GM18520 (cell line): Measurements from ENCODE around the gene KIF11.

Experiments used
- ATAC-seq: cut with Tn5 transposase; IDR thresholded peaks from one replicate; pipeline ENCODE4 v1.9.1; 2021; ENCODE audit not compliant: unreplicated experiment

The KIF11 gene

DNA sequence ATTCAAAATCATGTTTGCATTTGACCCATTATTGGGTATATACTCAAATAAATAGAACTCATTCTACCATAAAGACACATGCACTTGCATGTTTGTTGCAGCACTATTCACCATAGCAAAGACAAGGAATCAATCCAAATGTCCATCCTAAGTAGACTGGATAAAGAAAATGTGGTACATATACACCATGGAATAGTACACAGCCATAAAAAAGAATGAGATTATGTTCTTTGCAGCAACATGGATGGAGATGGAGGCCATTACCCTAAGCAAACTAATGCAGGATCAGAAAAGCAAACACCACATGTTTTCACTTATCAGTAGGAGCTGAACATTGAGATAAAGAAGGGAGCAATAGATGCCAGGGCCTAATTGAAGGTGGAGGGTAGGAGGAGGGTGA, 84.8 kb downstream of the KIF11 start:
- no peak for ATAC-seq

DNA sequence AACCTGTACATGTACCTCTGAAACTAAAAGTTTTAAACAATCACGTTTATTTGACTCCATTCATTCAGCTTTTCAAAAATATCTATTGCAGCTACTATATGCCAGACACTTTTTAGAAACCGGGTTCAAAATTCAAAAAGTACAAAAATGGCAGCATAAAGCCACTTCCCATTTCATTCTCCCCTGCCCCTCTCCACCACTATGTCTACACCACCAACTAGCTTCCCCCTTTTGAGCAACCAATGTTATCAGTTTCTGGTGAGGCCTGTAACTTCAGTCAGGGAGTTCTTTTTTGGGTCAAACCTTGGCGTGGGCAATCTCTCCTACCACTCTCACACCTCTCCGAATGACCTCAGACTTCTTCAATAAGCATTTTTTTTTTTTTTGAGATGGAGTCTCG, 85.3 kb downstream of the KIF11 start:
- no peak for ATAC-seq

DNA sequence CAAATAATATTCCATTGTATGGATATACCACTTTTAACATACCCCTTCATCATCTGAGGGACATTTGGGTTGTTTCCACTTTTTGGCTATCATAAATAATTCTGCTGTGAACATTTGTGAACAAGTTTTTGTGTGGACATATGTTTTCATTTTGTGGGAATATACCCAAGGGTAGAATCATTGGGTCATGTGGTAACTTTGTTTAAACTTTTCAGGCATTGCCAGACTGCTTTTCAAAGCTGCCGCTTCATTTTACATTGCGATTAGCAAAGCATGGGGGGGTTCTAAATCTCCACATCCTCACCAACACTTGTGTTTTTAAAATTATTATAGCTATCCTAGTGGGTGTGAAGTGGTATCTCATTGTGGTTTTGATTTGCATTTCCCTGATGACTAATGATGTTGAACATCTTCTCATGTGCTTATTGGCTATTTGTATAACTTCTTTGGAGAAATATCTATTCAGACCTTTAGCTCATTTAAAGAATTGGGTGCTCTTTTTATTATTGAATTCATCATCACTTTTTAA, 88.4 kb downstream of the KIF11 start:
- ATAC-seq: no peak

DNA sequence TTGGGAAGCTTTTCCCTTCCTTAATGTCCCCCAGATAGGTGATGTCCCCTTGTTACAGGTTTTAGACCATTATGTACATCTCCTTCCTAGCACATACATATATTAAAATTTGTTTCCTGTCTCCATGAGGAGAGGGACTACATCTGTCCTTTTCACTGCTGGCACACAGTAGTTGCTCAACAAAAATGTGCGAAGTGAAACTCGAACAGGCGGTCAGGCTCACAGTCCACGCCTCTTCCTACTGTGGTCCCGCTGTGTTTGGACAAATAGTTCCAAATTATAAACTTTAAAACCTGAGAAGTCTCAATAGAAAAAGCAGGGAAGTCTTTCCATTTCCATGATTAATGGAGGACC, 95.6 kb downstream of the KIF11 start:
- ATAC-seq: no peak

DNA sequence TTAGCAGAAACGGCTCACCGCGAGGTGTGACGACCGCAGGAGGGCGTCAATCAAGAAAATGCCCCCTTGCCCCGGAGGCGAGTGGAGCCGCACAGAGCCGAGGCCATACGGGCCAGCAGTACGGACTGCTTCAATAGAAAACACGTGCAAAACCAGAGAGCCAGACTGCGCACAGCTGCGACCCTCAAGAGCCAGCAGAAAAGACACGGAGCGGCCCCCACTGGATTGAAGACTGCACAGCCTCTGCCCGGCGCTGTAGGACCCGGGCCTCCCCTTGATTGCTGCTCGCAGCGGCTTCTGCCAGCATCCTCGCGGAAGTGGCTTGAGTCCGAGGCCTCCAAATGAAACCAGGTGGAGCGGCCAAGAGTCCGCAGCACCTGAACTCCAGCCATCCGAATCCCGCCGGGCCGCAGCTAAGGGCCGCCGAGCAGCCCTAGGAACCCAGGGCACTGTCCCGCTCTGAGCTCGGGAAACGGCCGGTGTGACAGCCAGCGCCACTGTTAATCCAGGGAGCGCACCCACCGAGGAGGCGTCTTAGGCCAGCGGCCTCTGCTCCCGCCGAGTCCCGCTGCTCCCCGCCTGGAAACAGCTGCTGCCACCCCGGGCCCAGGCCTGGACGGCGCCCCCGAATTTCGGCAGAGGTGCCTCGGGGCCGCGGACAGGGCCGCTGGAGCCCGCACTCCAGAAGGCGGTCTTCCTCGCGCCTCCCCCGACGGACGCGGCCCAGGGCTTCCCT, 96.2 kb downstream of the KIF11 start:
- ATAC-seq: no peak

DNA sequence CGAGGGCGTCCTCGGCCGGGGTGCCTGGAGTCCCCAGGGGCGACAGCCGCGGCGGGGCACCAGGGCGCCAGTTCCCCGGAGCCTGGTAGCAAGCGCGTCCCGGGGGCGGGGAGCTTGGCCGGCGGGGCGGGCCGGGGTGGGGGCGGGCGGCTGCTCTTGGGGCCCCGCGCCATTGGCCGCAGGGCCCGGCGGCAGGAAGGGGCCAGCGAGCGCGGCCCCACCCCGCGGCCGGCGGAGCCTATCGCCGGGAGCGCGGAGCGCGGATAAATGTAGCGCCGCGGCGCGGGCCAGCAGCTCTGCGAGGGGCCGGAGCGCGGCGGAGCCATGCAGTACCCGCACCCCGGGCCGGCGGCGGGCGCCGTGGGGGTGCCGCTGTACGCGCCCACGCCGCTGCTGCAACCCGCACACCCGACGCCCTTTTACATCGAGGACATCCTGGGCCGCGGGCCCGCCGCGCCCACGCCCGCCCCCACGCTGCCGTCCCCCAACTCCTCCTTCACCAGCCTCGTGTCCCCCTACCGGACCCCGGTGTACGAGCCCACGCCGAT, 96.8 kb downstream of the KIF11 start, which contains the start of gene HHEX:
HHEX (plus strand) TSS at position 293 of the 548 bp plus-strand sequence; CDS start at position 325, 32 bp downstream.
- no peak for ATAC-seq

DNA sequence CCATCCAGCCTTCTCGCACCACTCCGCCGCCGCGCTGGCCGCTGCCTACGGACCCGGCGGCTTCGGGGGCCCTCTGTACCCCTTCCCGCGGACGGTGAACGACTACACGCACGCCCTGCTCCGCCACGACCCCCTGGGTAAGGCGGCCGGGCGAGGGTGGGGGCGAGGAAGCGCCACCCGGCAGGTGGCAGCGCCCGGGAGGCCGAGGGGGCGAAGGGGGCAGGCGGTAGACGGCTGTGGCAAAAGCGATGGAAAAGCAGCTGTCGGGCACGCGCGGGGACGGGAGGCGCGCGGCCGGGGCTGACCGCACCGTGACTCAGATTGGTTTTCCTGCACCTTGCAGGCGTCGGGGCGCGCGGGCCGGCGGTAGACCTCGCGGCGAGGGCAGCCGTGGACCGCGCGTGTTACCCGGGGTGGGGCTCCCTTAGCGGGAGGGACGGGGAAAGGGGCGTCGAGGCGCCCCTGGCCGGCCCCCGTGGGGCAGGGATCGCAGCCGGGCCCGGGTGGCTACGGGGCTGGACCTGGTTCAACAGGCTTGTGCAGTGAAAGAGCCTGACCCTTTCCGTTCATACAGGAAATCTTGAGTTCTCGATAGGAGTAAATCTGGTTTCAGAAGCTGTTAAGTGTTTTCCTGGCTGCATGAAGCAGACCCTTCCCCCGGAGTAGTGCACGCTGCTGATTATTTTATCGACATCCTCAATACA, 97.4 kb downstream of the KIF11 start:
- ATAC-seq: no peak

DNA sequence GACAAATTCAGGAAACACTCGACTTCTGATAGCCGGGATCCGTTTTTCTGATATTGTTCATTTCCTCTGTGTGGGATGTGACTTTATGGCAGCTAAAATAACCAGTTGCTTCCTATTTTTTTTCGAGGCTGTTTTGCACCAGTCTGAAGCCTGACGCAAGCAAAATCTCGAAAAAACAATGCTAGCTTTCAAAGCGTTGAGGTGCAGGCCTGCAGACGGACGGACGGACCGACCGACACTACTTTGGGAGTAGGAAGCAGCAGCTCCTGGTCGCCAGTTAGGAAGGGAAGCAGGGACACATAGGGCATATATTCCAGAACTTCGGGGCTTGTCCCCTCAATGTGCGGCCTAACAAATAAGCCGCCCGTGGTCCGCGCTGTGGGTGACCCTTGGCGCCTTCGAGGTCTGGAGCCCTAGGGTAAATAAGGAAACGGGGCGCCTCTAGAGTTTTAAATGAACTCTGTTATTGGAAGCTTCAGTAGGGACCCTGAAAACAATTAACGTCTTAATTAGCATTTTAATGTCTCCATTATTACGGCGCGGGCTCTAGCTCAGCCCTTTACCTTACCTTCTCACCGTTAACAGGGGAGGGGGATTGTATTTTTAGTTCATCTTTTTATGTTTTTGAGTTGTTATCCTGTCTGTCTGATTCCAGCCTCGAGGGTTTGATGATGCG, 98.1 kb downstream of the KIF11 start:
- no peak for ATAC-seq

DNA sequence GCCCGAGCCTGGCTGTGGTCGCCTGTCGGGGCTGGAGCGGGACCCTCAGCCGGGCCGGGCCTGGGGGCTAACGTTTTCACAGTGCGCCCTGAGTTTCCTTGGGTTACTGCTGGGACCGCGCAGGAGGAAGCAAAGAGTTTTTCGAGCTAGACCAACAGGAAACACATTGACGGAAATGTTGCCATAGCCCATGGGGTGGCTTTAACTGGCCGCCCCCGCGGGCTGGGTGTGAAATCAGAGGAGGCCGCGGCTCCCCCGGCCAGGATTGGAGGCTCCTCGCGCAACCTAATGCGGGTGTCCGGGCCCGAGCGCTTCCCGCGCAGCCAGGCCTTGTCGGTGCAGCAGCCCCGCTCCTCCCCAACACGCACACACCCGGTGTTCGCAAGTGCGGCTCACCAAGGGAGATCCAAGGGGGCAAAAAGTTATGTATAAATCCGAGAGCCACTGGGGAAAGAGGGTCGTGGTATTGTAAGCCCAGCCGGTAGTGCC, 98.7 kb downstream of the KIF11 start:
- ATAC-seq: no peak

DNA sequence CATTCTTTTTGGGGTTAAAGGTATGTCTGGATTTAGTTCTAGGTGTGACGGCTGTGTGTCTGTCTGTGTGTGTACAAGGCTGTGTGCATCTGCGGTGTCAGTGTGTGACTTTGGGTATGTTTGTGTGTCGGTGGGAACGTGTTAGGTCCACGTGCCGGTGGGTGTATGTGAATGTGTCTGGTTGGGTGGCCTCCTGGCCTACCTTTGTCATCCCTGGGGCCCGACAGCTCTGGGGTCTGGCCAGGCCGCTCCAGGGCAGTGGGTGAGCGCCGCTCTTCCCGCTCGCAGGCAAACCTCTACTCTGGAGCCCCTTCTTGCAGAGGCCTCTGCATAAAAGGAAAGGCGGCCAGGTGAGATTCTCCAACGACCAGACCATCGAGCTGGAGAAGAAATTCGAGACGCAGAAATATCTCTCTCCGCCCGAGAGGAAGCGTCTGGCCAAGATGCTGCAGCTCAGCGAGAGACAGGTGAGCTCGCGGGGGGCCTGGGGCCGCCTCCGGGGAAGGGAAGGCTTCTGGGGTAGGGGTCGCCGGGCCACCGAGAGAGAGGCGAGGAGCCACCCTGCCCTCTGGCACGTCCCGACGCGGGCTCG, 99.2 kb downstream of the KIF11 start:
- no peak for ATAC-seq

DNA sequence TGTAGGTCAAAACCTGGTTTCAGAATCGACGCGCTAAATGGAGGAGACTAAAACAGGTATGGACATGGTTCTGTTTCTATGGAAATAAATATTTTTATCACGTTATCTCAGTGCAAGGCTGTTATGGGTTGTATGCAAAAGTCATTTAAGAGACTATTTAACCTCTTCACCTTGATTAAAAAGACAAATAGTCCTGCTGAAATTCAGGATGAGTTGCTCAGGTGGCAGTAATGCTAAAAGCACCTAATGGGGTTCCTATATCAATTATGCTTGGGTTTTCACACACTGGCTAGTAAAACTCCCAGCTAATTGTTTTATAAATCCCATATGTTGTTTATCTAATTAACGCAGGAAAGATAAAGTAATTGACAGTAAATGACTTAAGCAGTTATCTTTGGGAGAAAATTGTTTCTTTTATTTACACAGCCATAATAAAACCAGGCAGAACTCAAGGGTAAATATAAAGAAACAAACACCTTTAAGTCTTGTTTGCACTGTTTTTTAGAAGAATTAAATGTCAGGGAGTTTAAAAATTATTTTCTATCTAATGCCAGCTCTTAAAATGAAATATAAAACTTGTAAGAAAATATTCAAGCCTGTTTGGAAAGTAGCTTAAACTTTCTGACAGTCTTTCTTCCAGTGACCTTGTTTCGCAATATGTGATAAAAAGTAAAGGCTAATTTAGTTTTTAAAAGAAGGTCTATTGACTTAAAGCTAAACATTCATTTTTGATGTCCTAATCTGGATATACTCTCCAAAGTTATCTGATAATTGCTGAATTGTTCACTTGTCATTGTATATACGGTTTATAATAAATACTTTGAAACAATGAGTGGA, 100.0 kb downstream of the KIF11 start:
- no peak for ATAC-seq

DNA sequence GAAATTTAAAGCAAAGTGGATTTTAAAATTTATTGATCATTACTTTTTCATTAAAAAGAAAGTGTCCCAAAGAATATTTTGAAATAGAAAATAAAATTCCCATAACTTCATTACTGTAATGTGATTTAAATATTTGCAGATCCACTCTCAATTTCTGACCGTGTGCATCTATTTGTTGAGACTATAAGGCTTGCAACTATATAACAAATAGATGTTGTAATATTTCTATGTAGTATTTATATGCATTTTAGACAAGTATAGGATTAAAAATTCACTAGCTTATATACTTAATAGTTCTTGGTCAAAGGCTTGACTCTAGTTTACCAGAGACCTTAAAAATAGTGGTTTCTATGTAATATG, 100.6 kb downstream of the KIF11 start:
- ATAC-seq: no peak

DNA sequence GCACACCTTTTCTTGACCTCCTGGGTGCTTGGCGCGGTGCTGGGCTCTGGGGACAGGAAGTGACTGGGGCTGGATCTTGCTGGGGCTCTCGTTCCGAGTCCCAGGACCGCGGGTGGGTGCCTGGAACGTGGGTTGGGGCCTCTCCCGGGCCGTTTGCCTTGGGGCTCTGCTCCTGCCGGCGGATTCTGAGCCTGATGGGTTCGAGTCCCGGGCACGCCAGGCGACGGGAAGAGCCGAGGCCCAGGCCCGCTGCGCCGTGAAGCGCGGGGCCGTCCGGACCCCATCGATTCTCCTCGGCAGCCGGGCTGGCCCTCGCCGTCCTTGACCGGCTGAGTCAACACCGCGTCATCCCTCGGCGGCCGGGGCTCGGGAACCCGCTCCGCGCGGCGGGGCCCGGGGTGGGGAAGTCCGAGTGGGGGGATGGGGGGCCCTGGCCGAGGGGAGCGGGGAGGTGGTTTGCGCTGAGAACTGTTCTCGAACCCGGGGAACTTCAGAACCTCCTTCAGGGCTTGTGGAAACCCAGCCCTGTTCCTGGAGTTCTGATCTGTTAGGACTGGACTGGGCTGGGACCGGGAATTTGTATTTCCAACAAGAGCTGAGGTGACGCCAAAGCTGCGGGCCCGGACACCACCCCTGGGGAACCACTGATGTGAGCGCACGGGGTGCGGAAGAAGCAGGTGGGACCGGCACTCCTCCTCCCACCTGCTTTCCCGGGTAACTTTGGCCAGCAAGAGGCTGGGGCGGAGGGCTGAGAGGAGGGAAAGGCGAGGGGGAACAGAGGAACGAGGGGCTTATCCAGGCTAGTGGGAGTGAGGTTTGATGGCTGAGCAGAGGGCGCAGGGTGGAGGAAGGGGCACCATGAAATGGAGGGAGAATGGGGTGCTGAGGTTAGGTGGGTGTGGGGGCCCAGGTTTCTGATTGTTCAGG, 103.0 kb downstream of the KIF11 start:
- no peak for ATAC-seq

DNA sequence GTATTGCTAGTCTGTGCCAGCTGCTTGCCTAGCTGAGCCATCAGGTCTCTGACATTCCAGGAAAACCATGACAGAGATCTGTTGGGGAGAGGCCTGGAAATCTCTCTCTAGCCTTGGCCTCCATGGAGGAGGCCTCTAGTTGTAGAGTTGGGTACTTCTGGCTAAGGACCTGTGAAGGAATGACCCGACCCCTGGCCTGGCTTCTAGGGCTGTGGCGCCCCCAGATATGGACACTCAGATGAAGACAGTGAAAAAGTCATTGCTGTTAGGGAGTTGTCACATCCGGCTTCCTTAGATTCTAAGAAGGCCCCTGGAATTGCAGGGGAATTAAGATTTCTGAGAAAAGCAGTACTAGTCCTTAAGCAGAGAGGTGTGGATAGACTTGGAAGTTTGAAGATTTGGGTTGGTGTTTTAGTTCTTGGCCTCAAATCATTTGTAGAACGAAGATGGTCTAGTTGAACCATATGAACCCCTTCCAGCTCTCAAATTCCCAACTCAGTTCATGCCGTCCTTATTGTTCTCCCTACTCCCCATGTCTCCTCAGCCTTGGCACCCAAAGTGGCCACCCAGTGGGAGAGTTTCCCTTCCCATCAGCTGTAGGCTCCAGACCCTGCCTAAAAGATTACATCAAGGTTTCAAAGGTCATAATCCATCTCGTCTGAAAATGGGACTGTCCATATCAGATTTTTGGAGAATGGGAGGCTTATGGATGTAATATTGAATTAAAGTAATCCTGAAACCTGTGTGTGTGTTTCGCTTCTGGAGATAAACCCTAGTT, 103.9 kb downstream of the KIF11 start:
- no peak for ATAC-seq

DNA sequence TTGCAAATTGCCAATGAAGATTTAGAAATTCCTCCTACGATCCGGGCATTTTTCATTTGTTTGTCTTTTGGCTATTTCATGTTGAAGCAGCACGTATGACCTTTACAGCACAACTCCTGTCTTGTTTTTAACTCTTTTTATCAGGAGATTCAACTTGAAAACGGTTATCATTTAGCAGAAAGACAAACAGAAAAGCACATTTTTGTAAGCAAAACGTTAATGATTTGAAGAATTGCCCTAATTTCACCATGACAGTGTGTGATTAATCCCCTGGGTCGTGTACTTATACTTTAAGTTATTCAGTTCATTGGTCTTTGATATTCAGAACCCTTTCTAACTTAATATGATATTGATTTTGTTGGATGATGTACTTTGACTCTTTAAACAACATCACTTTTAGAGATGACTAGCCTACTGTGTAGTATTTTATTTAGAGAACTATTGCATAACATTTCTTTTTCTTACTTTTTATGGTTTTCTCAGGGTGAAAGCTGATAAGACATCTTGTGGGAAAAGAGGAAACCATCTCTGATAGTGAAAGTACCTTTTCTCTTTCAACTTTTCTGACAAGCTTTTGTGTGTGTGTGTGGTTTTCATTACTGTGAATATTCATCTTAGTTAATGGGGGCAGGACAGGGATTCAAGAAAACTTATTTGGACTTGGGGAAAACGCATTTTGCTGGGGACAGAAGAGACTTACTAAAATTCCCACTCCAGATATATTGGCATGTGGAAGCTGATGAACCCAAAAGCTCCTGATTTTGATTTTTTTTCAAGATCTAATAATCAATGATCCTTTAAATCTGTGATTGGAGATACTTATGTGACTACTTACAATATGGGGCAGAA, 105.0 kb downstream of the KIF11 start:
- ATAC-seq: no peak

DNA sequence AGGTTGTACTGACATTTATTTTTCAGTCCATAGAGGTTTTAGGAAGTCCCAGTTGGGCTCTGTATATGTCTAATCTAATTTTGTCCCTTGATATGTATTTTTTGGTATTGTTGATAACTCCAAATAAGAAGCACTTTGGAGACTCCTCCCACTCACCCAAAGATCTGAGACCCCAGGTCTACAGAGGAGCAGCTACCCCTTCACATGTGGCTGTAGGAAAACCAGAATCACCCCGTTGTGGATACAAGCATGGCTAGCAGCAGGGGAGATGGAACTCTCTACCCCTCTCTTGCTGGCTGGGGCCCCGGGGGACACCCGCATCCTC, 106.2 kb downstream of the KIF11 start:
- no peak for ATAC-seq

DNA sequence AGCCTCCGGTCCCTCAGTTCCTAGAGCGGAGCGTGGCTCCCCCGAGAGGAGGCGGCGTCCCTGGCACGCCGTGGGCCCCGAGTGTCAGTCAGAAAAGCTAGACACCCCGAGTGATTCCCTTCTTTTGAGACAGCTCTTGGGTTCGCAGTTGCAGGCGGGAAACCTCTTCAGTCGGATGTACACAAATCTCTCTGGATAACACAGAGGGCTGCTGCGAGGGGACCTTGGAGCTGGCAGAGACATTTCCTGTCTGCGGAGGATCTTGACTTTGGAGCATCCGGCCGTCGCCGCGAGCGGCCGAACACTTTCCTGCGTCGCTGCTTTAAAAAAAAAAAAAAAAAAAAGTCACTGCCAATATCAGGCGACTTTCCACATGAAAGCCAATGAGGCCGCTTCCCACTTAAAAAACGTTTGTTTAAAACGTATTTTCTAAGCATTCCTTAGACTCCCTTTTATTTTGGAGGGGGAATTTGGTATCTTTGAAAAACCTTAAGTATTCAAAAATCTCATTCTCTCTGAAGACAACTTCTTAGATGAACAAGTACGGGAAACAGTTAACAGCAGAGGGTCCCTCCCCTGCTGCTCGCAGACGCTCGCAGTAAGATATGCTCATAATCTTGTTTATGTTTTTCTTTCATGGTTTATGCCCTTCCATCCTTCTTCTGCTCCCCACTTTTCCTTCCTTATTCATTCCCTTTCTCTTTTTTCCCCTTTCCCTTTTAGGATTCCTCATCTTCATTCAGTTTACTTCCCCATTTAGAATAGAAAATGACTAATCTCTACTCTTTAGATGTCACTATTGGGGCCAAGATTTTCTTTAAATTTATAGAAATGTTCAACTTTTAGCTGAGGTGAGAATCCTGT, 106.8 kb downstream of the KIF11 start:
- ATAC-seq: no peak
